Left lobe of liver (tissue), 2 donors: ENCODE data around the gene TUBGCP6. TPM values are rescaled to one million over a fixed set of nuclear protein-coding genes. Genes with fewer than 3 reads are reported as not detected.

ENCODE experiments used
- ATAC-seq: fragments of 200-7000 bp; cut with Tn5 transposase; one replicate; pipeline ENCODE4 v1.9.1; 2020; ENCODE audit warnings: mild to moderate bottlenecking, moderate library complexity
- DNase-seq: peaks from one replicate; pipeline ENCODE4 v3.0.0-alpha.2; 2020; ENCODE audit warnings: low spot score
- total RNA-seq: library from RNA; stranded (reverse); gene quantifications from one replicate; pipeline ENCODE4 v1.2.1, GENCODE V29; 2021
- donor health status: DM: no; HTN: no; CAD: no; lungs with moderate emphysema.
- donor health status: DM: no; HTN: yes; CAD: no.

TUBGCP6 gene, protein sequence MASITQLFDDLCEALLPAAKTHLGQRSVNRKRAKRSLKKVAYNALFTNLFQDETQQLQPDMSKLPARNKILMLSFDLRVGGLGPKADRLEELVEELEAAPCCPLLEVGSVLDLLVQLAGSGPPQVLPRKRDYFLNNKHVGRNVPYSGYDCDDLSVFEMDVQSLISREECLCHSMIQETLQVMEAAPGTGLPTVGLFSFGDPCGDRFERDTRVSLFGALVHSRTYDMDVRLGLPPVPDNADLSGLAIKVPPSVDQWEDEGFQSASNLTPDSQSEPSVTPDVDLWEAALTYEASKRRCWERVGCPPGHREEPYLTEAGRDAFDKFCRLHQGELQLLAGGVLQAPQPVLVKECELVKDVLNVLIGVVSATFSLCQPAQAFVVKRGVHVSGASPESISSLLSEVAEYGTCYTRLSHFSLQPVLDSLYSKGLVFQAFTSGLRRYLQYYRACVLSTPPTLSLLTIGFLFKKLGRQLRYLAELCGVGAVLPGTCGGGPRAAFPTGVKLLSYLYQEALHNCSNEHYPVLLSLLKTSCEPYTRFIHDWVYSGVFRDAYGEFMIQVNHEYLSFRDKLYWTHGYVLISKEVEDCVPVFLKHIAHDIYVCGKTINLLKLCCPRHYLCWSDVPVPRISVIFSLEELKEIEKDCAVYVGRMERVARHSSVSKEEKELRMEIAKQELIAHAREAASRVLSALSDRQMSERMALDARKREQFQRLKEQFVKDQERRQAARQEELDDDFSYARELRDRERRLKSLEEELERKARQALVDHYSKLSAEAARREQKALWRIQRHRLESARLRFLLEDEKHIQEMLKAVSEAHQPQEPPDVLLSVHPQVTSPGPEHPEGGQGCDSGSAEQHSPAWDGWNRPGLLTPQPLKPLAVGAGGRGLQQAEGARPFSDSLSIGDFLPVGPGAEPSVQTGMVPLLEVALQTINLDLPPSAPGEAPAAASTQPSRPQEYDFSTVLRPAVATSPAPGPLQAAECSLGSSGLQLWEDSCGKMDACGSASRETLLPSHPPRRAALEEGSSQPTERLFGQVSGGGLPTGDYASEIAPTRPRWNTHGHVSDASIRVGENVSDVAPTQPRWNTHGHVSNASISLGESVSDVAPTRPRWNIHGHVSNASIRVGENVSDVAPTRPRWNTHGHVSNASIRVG (N-terminal part only)
- 21.3 TPM for total RNA-seq

DNA sequence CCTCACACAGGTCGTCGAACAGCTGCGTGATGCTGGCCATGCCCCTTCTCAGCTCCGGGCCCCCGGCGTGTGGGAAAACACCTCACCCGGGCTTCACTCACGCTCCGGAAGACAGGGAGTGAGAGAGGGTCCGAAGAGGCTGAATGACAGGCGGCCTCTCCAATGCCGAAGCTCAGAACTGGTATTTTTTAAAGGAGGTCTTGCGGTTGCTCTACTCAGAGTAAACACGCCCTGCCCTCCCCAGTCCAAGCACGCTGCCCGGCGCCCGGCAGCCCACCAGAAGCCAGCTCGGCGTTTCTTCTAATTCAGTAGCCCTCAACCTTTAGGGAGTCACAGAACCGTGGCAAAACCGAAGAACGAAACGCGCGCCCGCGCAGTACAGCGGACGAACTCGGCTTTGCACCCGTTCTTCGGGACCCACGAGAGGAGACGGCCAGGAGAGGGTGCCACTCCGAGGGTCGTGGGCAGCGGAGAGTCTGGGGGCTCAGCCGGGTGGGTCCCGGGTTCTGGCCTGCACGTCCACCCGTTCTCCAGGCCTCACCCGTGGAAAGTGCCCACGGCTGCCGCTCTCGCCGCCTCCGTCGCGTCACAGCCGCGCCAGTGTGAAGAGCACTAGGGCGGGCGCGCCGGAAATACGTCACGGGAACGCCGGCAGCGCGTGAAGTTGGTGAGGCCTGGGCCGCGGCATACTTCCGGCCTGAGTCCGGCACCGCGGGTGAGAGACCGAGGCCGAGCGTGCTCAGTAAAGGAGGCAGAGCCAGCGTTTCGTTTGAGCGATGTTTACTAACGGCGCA lies at the start of gene TUBGCP6:
TSS of gene TUBGCP6 (minus strand) at position 604 of the 794 bp plus-strand sequence. CDS start at position 40, 564 bp downstream.
- ATAC-seq = peak; percentile 83
- DNase-seq = peak; percentile 95

GRCh38 chr22:50294319-50294656 lies 49.5 kb upstream of the TUBGCP6 start:
- ATAC-seq = no peak
- DNase-seq = no peak

DNA sequence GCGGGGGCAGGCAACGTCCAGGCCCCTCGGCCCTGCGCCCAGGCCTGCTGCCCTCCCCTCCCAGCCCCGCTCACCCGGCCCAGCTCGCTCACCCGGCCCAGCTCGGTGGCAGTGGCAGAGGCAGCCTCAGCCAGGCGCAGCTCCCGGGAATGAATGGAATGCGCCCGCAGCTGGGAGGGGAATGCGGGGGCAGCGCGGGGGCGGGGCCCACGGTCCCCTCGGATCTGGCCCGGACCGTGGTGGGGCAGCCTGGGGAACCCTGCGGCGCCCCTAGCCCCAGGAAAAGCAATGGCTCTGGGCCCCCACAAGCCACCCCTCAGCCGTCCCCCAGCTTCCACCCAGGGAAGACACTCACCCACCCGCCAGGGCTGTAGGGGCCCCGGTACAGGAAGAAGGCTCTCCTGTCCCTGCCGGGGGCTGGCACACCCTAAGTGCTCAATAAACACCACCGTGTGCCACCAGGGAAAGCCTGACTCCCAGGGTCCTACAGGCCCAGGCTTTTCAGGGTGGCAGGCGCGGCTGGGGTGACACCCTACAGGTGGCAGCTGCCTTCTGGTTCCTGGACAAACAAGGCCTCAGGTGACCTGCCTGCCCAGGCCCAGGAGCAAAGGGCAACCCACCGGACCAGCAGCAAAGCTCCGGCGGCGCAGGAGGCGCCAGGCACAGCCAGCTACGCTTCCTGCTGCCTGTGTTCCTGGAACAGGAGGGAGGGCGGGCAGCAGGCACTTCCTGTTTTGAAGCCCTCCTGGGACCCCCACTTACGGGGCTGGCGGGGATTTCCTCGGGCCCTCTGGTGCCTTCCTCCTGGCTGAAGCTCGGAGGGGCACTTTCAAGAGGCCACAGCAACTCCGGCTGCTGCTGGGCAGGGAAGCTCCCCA lies 48.9 kb upstream of the TUBGCP6 start:
- ATAC-seq (peak; percentile 73), DNase-seq (peak; percentile 94)

DNA sequence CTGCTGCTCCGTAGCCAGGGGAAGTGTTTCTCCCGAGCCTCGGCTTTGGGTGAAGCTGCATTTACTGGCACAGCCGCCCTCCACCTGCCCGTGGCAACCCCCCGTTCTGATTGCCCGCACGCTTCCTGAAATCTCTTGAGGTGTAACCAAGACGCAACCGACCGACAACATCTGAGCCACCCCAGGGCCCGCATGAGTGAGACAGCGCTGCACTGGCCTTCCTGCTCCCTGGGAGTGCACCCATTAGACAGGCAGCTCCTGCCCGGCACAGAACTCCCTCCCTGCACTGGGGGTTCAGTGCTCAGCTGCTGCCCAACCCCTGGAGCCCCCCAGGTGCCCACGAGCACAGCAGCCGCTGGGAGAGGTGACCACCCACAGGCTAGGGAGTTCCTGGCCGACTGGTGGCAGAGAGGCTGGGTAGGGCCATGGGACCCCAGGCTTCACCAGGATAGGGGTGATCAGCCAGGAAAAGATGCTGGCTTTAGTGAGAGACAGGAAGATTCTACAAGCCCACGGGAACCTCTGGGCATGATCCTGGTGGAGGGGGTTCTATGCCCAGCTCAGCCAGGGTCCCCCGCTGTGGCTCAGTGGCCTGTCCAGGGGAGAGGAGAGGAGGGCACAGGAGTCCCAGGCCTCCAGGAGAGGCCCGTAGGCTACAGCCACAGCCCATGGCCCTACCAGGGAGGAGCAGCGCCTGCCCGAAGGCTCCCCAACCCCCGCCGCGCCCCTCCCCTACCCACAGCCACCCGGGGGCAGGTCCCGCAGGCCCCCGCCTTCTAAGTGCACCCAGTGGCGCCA lies 48.0 kb upstream of the TUBGCP6 start:
- DNase-seq = no peak
- ATAC-seq = no peak

DNA sequence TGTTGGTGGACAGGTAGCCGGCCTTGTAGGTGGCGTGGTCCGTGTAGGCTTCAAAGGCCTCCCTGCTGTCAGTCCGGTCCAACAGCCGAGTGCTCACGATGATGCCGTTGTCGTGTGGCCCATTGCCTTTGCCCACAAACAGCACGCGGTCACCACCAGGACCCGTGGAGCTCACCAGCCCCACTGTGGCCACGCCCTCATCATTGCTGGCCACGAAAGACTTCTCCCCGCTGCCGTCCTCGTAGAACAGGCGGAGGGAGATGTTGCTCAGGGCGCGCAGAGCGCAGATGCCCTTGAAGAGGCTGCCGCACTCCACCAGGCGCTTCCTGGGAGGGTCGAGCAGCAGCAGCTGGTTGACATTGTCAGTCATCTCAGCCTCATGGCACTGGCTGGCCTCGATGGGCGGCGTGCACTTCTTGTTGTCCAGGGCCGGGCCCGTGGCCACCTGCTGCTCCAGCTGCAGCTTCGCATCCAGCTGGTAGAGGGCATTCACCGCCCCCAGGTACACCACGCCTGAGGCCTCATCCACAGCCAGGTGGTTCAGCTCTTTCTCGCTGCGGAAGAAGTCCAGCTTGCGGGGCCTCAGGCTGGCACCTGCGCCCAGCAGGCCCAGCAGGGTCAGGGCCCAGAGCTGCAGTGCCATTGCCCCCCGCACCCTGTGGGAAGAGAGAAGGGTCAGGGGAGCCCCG lies 45.3 kb upstream of the TUBGCP6 start:
- ATAC-seq (no peak), DNase-seq (no peak)

GRCh38 chr22:50289151-50289941 lies 44.5 kb upstream of the TUBGCP6 start:
- no peak for DNase-seq
- no peak for ATAC-seq

GRCh38 chr22:50287731-50288130 lies 42.9 kb upstream of the TUBGCP6 start:
- ATAC-seq = no peak
- no peak for DNase-seq

DNA sequence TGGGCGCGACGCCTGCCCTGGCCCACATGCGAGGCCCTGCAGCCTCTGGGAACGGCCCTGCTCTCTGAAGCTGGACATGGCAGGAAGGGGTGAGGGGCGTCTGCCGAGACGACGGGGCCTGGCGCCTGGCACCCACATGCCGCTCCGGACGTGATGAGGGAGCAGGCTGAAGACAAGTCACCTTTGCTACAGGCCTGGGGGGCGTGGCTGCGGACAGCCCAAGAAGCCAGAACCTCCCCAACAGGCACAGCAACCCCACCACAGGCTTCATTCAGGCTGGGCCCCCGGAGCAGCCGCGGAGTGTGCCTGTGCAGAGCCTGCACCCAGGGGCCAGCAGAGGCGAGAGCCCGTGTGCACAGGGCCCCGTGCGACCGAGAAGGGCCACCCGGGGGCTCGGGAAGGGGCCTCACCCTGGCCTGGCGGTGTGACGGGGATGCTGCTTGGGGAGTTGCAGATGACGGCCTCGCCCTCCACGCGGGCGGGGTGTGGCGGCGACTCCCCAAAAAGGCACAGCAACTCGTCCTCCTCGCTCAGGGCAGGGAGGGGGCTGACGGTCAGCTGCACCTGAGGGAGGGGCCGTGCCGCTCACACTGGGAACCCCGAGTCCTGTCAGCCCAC lies 42.0 kb upstream of the TUBGCP6 start:
- ATAC-seq (no peak), DNase-seq (no peak)

- DNase-seq (no peak), ATAC-seq (no peak)
Observed at GRCh38 chr22:50286275-50286674, 41.5 kb upstream of the TUBGCP6 start.

- DNase-seq (no peak), ATAC-seq (no peak)
Observed at GRCh38 chr22:50285568-50286229, 40.9 kb upstream of the TUBGCP6 start.

DNA sequence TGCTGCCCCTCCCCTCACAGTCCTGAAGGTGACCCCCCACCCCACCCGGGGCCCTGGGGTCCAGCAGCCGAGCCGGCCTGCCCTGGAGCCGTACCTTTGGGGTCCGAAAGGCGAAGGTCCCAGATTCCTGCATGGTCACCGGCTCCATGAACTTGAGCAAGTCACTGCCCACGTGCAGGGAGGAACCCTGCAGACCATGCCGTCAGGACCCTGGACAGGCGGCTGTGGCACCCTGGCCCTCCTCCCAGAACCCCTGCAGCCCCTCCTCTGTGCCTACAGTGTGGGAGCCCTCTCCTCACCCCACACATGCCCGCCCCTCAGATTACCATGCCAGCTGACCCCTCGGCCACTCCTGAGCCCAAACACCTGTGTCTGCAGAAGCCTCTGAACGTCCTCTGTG lies 39.7 kb upstream of the TUBGCP6 start:
- no peak for ATAC-seq
- DNase-seq = no peak

DNA sequence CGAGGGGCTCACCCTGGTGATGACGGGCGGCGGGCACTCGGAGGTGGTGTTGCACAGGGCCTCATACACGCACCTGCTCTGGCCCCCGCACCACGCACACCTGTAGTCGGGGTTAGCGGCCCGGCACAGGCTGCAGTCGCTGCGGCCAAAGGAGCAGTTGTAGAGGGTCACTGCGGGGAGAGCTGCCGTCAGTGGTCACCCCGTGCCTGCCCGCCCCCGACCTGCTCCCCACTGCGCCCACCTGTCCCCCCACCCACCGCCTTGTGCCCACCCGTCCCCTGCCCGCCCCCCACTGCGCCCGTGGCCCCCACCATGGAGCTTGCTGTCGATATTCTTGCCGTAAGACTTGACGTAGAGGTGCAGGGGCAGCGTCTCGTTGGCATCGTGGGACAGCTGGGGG lies 39.0 kb upstream of the TUBGCP6 start:
- ATAC-seq = no peak

DNA sequence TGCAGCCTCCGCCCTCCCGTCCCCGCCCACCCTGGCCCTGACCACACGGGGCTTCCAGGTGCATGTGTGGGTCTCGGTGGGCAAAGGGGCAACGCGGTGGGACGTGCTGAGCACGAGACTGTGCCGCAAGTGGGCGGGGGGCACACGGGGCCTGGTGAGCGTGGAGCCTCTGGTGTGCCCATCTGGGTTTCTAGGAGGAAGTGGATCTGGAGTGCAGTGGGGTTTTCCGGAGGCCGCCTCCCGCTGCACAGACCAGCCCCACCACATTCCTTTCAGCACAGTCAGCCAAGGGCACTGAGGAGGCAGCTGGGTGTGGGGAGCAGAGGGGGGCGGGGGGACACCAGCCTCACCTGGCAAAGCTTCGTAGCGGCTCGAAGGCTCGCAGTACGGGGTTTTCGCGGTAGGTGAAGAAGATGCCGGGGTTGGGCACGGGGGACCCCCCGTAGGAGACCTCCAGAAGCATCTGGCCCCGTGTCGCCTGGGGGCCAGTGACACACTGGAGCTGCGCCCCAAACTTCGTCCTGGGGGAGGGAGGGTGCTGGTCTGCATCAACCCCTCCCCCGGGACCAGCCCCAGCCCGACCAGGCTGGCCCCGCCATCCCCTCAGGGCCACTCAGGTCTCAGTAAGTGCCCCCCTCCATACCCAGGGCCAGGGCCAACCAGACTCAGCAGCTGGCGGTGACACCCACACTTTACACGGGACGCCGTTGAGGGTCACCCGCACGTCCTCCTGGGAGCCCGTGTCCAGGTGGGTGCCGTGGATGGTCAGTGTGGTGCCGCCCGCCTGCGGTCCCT lies 37.7 kb upstream of the TUBGCP6 start:
- ATAC-seq (peak; percentile 9), DNase-seq (no peak)

More for the DNA sequence above, 39.0 kb upstream of the TUBGCP6 start:
- DNase-seq = no peak

- peak; percentile 4 for ATAC-seq
- no peak for DNase-seq
Observed at GRCh38 chr22:50281957-50282356, 37.1 kb upstream of the TUBGCP6 start.

DNA sequence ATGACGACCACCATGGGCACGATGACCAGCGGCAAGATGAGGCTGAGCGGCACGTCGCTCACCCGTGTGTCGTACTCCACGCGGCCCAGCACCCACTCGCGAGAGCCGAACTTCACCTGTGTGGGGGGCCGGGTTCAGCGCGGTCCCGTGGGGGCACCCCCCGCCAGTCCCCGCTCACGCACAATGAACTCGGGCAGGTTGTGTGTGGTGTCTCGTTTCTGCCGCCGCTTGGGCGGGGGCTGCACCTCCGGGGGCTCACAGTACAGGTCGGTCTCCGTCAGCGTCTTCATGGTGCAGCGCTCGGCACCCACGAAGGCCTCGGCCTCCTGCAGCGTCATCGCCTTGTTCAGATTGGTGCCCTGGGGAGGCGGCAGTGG lies 36.5 kb upstream of the TUBGCP6 start:
- no peak for DNase-seq
- no peak for ATAC-seq
